Fibroblast of lung (primary cell): Measurements from ENCODE around the gene SH2D7. TPM values are rescaled to one million over a fixed set of nuclear protein-coding genes. Genes with fewer than 3 reads are reported as not detected.
"Not testable (repeated sequence)": the region's sequence is repeated elsewhere in the genome, so short reads cannot be mapped to it uniquely, and the experiment has no call there.

Source experiments
- DNase-seq, 2 donors: peaks; one replicate each; pipeline versions ENCODE4 v3.0.0 to v3.0.0-alpha.2; 2010; ENCODE audit warnings: low read depth in 2 of 2
- H2AFZ ChIP-seq: 2 replicates; pipeline ENCODE4 v1.5.1; 2012; ENCODE audit warnings: low read length, control low read depth, inconsistent platforms
- H3K27ac ChIP-seq: 2 replicates; pipeline ENCODE4 v1.5.1; 2011; ENCODE audit warnings: low read length, control low read depth; ENCODE audit not compliant: insufficient read depth
- H3K27me3 ChIP-seq: 2 replicates; pipeline ENCODE4 v1.5.1; 2011; ENCODE audit warnings: mild to moderate bottlenecking, low read length; ENCODE audit not compliant: control insufficient read depth, insufficient read depth
- H3K36me3 ChIP-seq: 2 replicates; pipeline ENCODE4 v1.5.1; 2011; ENCODE audit warnings: low read length; ENCODE audit not compliant: control insufficient read depth, insufficient read depth
- H3K4me1 ChIP-seq: 2 replicates; pipeline ENCODE4 v1.5.1; 2011; ENCODE audit warnings: low read length; ENCODE audit not compliant: control insufficient read depth, insufficient read depth; ENCODE audit errors: extremely low read depth
- H3K4me2 ChIP-seq: 2 replicates; pipeline ENCODE4 v1.5.1; 2011; ENCODE audit warnings: low read length, control low read depth; ENCODE audit not compliant: insufficient read depth; ENCODE audit errors: extremely low read depth
- H3K4me3 ChIP-seq, 4 experiments: fragments of 200-600 bp in 1 of 4; sonication (generic) in 1 of 4; replicated peaks in 1 of 4; 2 replicates each; pipeline ENCODE4 v1.5.1; 2011 to 2016; ENCODE audit warnings: low read length in 4 of 4, low read depth in 3 of 4, mild to moderate bottlenecking in 3 of 4, control low read depth in 2 of 4, inconsistent platforms in 1 of 4, mixed read lengths in 1 of 4; ENCODE audit not compliant: insufficient read depth in 1 of 4; ENCODE audit errors: control extremely low read depth in 1 of 4
- H3K79me2 ChIP-seq: 2 replicates; pipeline ENCODE4 v1.5.1; 2012; ENCODE audit warnings: mild to moderate bottlenecking, low read length, inconsistent platforms; ENCODE audit not compliant: control insufficient read depth, insufficient read depth
- H3K9ac ChIP-seq: 2 replicates; pipeline ENCODE4 v1.5.1; 2011; ENCODE audit warnings: mild to moderate bottlenecking, low read length, control low read depth; ENCODE audit not compliant: insufficient read depth
- H3K9me3 ChIP-seq: 2 replicates; pipeline ENCODE4 v1.5.1; 2012; ENCODE audit warnings: low read depth, low read length; ENCODE audit not compliant: control insufficient read depth, insufficient read depth
- H4K20me1 ChIP-seq: 2 replicates; pipeline ENCODE4 v1.5.1; 2011; ENCODE audit warnings: low read length; ENCODE audit not compliant: control insufficient read depth, insufficient read depth; ENCODE audit errors: extremely low read depth
- CTCF ChIP-seq, 2 donors: IDR thresholded peaks in 1 of 2; conservative IDR thresholded peaks in 1 of 2; 1 replicate in 1 of 2; 2 replicates in 1 of 2; pipeline ENCODE4 v1.5.1; 2011 to 2012; ENCODE audit warnings: low read length in 2 of 2, control low read depth in 1 of 2, inconsistent platforms in 1 of 2, low read depth in 1 of 2, mild to moderate bottlenecking in 1 of 2
- EZH2 ChIP-seq: IDR thresholded peaks from 2 replicates; pipeline ENCODE4 v1.5.1; 2012; ENCODE audit warnings: low read length, control low read depth, mild to moderate bottlenecking; ENCODE audit errors: missing control alignments
- polyA plus RNA-seq, 2 donors: library from polyadenylated mRNA; depleted of rRNA in 1 of 2; stranded (reverse) in 1 of 2; unstranded in 1 of 2; fragments of >200 nt; gene quantifications; 2 replicates each; pipeline ENCODE4 v1.2.1, GENCODE V29; 2011 to 2012; ENCODE audit warnings: missing spikeins in 1 of 2
- total RNA-seq: library from RNA; depleted of rRNA; stranded (reverse); fragments of >200 nt; gene quantifications from 2 replicates; pipeline ENCODE4 v1.2.1, GENCODE V29; 2014

The SH2D7 gene
- total and polyA plus RNA-seq, 2 donors (not counting 1 experiment from before 2014, with no cell fraction given): 0.03 TPM; not detected in 1

GRCh38 chr15:78149805-78150751, 57.7 kb downstream of the SH2D7 start:
- H3K9ac ChIP-seq: peak overlapping the region; percentile 78
- no peaks in the 10 kb centered on the region for H3K27me3 ChIP-seq
- H3K9me3 ChIP-seq: no peaks in the 10 kb centered on the region
- H2AFZ ChIP-seq: peak overlapping the region; percentile 61
- no peaks in the 10 kb centered on the region for H3K36me3 ChIP-seq
- H4K20me1 ChIP-seq: no peaks in the 10 kb centered on the region
- H3K27ac ChIP-seq: peak overlapping the region; percentile 52
- TF ChIP-seq CTCF (conservative IDR thresholded peaks at IDR 0.05 in 1 of 2, IDR thresholded peaks at IDR 0.05 in 1 of 2; ENCODE audit: low read depth in 1 of 2, low read length in 2 of 2): no peak
- TF ChIP-seq EZH2: no peak
- peak in 1 of 2 donors; percentile 11 for DNase-seq
- no peaks in the 10 kb centered on the region for H3K4me1 ChIP-seq
- peak overlapping the region; percentile 73 to 89 (median 82) for H3K4me3 ChIP-seq
- H3K79me2 ChIP-seq: peaks cover 15% of the 10 kb centered on the region
- peak overlapping the region; percentile 96 for H3K4me2 ChIP-seq

GRCh38 chr15:78151075-78151474, 58.7 kb downstream of the SH2D7 start:
- H3K4me1 ChIP-seq, H3K9ac ChIP-seq, H3K36me3 ChIP-seq, H3K27me3 ChIP-seq, H4K20me1 ChIP-seq, H3K4me2 ChIP-seq, H3K4me3 ChIP-seq, H2AFZ ChIP-seq, H3K27ac ChIP-seq, H3K9me3 ChIP-seq, DNase-seq: not testable (repeated sequence)
- peaks cover 15% of the 10 kb centered on the region for H3K79me2 ChIP-seq

Other genes starting within 250 kb of the SH2D7 start
- 73.3 and 75.5 TPM in 2 replicates for gene TBC1D2B, start 14.8 kb upstream of the SH2D7 start, total RNA-seq
- gene TBC1D2B, start 14.8 kb upstream of the SH2D7 start, polyA plus RNA-seq: 28.4 and 49.4 TPM in 2 replicates
- gene CIB2, start 38.9 kb downstream of the SH2D7 start, total RNA-seq: 3.1 and 5.9 TPM in 2 replicates
- 2.7 and 4.2 TPM in 2 replicates for gene CIB2, start 38.9 kb downstream of the SH2D7 start, polyA plus RNA-seq
- 24.9 and 25.2 TPM in 2 replicates for gene IDH3A, start 56.8 kb downstream of the SH2D7 start, total RNA-seq
- gene IDH3A, start 56.8 kb downstream of the SH2D7 start, polyA plus RNA-seq: 65.0 and 84.6 TPM in 2 replicates
- not detected in 2 replicates for gene ACSBG1, start 142.0 kb downstream of the SH2D7 start, total RNA-seq
- not detected in 2 replicates for gene ACSBG1, start 142.0 kb downstream of the SH2D7 start, polyA plus RNA-seq
- 4.1 and 7.9 TPM in 2 replicates for gene DNAJA4, start 172.0 kb downstream of the SH2D7 start, total RNA-seq
- 2.3 and 3.1 TPM in 2 replicates for gene DNAJA4, start 172.0 kb downstream of the SH2D7 start, polyA plus RNA-seq
- 47.1 and 49.1 TPM in 2 replicates for gene SKIC8, start 207.0 kb downstream of the SH2D7 start, total RNA-seq
- 82.2 and 84.5 TPM in 2 replicates for gene SKIC8, start 207.0 kb downstream of the SH2D7 start, polyA plus RNA-seq
- gene CRABP1, start 247.8 kb downstream of the SH2D7 start, total RNA-seq: not detected in 2 replicates
- not detected in 2 replicates for gene CRABP1, start 247.8 kb downstream of the SH2D7 start, polyA plus RNA-seq